ENCODE results near the gene DMRT2. TPM values are rescaled to one million over a fixed set of nuclear protein-coding genes. Genes with fewer than 3 reads are reported as not detected.

Gene DMRT2
- total RNA-seq, 6 experiments from 2014 or later: not detected

DNA sequence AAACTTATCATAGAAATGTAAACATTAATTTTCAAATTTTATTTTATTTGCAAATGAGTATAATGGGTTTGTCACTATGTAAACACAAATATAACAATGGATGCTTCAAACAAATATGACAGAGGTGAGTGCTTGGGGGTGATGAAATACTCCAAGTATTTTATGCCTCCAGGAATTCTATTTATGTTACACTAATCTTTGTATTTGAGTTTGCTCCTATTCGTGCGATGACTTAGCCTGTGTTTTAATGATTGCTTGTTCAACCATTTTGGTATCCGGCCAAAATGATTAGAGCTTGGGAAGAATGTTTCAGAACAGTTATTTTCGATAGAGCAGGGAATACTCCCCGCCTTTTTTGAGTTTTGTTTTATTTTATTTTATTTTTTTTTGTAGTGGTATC, 5.0 kb downstream of the DMRT2 start:
- TF ChIP-seq, protein P1, sequence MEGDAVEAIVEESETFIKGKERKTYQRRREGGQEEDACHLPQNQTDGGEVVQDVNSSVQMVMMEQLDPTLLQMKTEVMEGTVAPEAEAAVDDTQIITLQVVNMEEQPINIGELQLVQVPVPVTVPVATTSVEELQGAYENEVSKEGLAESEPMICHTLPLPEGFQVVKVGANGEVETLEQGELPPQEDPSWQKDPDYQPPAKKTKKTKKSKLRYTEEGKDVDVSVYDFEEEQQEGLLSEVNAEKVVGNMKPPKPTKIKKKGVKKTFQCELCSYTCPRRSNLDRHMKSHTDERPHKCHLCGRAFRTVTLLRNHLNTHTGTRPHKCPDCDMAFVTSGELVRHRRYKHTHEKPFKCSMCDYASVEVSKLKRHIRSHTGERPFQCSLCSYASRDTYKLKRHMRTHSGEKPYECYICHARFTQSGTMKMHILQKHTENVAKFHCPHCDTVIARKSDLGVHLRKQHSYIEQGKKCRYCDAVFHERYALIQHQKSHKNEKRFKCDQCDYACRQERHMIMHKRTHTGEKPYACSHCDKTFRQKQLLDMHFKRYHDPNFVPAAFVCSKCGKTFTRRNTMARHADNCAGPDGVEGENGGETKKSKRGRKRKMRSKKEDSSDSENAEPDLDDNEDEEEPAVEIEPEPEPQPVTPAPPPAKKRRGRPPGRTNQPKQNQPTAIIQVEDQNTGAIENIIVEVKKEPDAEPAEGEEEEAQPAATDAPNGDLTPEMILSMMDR (IDR thresholded peaks at IDR 0.05): no peak
- no peak for DNase-seq
- Mint-ChIP-seq H3K4me3 (no peak overlapping the region), H3K4me1 (ENCODE audit: low read depth) (no peaks in the 10 kb centered on the region), H3K9me3 (peaks cover 18% of the 10 kb centered on the region), H3K27me3 (ENCODE audit: insufficient read depth) (peaks cover 9% of the 10 kb centered on the region), H3K27ac (no peak overlapping the region), H3K36me3 (ENCODE audit: low read depth) (no peaks in the 10 kb centered on the region)

DNA sequence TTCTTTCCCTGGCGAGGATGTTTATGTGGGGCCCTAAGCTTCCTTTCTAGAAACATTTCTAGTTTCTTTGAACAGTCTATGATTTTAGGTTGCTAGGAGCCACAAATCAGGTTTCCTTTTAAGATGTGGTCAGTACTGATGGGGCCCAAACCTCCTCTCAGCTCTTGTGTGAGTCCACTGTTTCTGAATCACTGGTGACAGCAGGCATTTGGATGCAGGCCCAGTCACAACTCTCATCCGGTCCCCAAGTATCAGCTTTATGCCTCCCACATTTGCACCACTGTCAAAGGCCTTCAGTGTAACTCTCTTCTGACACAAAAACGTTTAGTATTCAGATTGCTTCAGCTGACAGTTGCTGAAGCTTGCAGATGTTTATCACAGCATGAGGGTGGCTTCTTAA, 7.8 kb downstream of the DMRT2 start:
- no peak for DNase-seq
- H3K9me3 Mint-ChIP-seq: peaks cover 3% of the 10 kb centered on the region; the same call in 1 of the 2 replicates
- no peaks in the 10 kb centered on the region for H3K4me1 Mint-ChIP-seq (ENCODE audit: low read depth)
- H3K27ac Mint-ChIP-seq: no peak overlapping the region
- H3K4me3 Mint-ChIP-seq: no peak overlapping the region
- H3K27me3 Mint-ChIP-seq (ENCODE audit: insufficient read depth): no peaks in the 10 kb centered on the region
- no peaks in the 10 kb centered on the region for H3K36me3 Mint-ChIP-seq (ENCODE audit: low read depth)
- TF ChIP-seq, protein P1 (IDR thresholded peaks at IDR 0.05): no peak

DNA sequence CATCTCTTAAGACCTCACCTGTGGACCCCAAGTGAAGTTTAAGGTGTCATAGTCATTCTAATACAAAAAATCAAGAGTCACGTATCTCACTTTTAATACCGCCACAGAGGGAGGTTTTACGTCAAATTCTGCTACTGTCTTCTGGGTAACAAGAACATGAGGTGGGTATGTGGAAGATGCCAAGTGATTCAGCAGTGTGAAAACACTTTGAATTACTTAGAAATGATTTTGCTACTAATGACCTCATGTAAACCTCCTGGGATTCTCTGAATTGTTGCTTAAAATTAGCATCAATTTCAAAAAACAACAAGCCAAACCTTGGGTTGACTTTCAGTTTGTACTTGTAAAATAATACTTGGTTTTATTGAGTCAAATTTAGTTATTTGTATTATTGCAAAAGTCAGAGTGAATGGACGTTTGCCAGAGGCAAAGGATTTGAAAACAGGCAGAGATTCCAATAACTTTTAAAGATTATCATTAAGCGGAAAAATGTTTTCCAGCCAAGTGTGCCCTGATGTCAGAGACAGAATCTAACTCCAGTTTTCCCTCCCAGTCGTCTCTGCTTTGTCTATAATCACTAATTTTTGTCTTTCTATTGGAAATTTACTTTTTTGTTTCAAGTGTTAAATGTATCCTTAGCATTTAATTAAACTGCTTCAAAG, 8.8 kb downstream of the DMRT2 start:
- Mint-ChIP-seq H3K27me3 (ENCODE audit: insufficient read depth) (no peaks in the 10 kb centered on the region), H3K36me3 (ENCODE audit: low read depth) (no peaks in the 10 kb centered on the region), H3K4me1 (ENCODE audit: low read depth) (no peaks in the 10 kb centered on the region), H3K4me3 (no peak overlapping the region), H3K9me3 (peaks cover 3% of the 10 kb centered on the region; the same call in 1 of the 2 replicates), H3K27ac (no peak overlapping the region)
- TF ChIP-seq, protein P1 (IDR thresholded peaks at IDR 0.05): no peak
- no peak for DNase-seq

DNA sequence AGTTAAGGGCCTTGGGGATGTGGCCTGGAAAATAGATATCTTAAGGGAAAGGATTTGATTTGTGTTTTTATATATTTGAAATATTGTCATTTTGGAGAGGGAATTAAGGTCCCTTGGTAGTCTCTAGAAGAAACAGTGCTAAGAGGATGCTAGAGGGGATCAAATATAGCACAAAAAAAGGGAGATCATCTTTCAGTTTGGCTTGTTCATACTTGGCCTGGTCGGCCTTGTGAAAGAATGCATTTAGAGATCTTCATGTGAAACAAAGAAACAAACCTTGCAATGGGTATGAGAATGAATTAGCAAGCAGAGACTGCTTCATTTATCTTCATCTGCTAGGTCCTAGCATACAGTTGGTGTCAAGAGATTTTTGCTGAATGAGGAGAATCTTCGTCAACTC, 15.0 kb downstream of the DMRT2 start:
- Mint-ChIP-seq H3K36me3 (ENCODE audit: low read depth) (no peaks in the 10 kb centered on the region), H3K4me1 (ENCODE audit: low read depth) (no peaks in the 10 kb centered on the region), H3K4me3 (no peak overlapping the region), H3K27me3 (ENCODE audit: insufficient read depth) (no peaks in the 10 kb centered on the region), H3K27ac (no peak overlapping the region), H3K9me3 (peaks cover 17% of the 10 kb centered on the region)
- TF ChIP-seq, protein P1 (IDR thresholded peaks at IDR 0.05): no peak
- no peak for DNase-seq

DNA sequence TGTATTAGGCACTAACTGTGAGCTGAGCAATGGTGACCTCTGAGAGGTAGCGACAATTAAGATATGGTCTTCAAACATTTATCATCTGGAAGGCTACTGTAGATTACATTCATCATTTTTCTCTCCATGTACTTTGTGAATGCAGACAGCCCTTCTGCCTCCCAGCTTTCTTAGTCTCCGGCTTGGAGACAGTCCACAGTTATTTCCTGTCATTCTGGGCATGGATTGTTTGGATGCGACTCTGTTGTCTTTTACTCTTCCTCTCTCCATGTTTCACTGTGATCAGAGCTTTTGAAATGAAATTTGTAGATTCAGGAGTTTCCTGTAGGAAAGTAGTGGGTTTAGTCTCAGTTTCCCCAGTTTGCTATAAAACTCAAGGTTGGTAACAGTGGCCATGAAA, 20.5 kb downstream of the DMRT2 start:
- H3K27me3 Mint-ChIP-seq (ENCODE audit: insufficient read depth): no peaks in the 10 kb centered on the region
- TF ChIP-seq, protein P1 (IDR thresholded peaks at IDR 0.05): no peak

More for the DNA sequence above, 20.5 kb downstream of the DMRT2 start:
- Mint-ChIP-seq H3K4me3 (no peak overlapping the region), H3K4me1 (ENCODE audit: low read depth) (no peaks in the 10 kb centered on the region), H3K36me3 (ENCODE audit: low read depth) (no peaks in the 10 kb centered on the region), H3K27ac (no peak overlapping the region), H3K9me3 (peaks cover 18% of the 10 kb centered on the region)
- no peak for DNase-seq

All from HFFc6 (cell line).